BE2C (cell line): ENCODE measurements around the gene CMTR1.

Experiments
- DNase-seq: peaks from one replicate; pipeline ENCODE4 v3.0.0-alpha.2; 2020
- H3K27me3 ChIP-seq: fragments of 250-450 bp; sonication (Bioruptor Pico); 2 replicates; pipeline ENCODE4 v1.5.1; 2020; ENCODE audit warnings: mild to moderate bottlenecking
- H3K36me3 ChIP-seq: fragments of 250-450 bp; sonication (Bioruptor Pico); 2 replicates; pipeline ENCODE4 v1.5.1; 2020; ENCODE audit warnings: mild to moderate bottlenecking
- H3K4me1 ChIP-seq: fragments of 250-450 bp; sonication (Bioruptor Pico); 2 replicates; pipeline ENCODE4 v1.5.1; 2020
- H3K4me3 ChIP-seq: 2 replicates; pipeline ENCODE4 v1.5.1; 2011; ENCODE audit warnings: low read depth, low read length
- H3K9me3 ChIP-seq: fragments of 250-450 bp; sonication (Bioruptor Pico); 2 replicates; pipeline ENCODE4 v1.5.1; 2020
- TF ChIP-seq, protein P1 (sequence below): IDR thresholded peaks from 2 replicates; pipeline ENCODE4 v1.5.1; 2012; ENCODE audit warnings: mild to moderate bottlenecking, low read depth, low read length

The CMTR1 gene

GRCh38 chr6:37524025-37524969, 91.3 kb downstream of the CMTR1 start:
- Histone ChIP-seq H3K4me1 (no peaks in the 10 kb centered on the region), H3K4me3 (no peak overlapping the region), H3K27me3 (no peaks in the 10 kb centered on the region), H3K9me3 (no peaks in the 10 kb centered on the region), H3K36me3 (no peaks in the 10 kb centered on the region)
- TF ChIP-seq, protein P1, sequence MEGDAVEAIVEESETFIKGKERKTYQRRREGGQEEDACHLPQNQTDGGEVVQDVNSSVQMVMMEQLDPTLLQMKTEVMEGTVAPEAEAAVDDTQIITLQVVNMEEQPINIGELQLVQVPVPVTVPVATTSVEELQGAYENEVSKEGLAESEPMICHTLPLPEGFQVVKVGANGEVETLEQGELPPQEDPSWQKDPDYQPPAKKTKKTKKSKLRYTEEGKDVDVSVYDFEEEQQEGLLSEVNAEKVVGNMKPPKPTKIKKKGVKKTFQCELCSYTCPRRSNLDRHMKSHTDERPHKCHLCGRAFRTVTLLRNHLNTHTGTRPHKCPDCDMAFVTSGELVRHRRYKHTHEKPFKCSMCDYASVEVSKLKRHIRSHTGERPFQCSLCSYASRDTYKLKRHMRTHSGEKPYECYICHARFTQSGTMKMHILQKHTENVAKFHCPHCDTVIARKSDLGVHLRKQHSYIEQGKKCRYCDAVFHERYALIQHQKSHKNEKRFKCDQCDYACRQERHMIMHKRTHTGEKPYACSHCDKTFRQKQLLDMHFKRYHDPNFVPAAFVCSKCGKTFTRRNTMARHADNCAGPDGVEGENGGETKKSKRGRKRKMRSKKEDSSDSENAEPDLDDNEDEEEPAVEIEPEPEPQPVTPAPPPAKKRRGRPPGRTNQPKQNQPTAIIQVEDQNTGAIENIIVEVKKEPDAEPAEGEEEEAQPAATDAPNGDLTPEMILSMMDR, result no peak
- DNase-seq, result no peak

GRCh38 chr6:37524970-37525318, 91.9 kb downstream of the CMTR1 start:
- Histone ChIP-seq H3K9me3 (no peaks in the 10 kb centered on the region), H3K4me3 (no peak overlapping the region), H3K36me3 (no peaks in the 10 kb centered on the region), H3K27me3 (no peaks in the 10 kb centered on the region), H3K4me1 (no peaks in the 10 kb centered on the region)
- DNase-seq, result no peak
- TF ChIP-seq, protein P1, result no peak

- no peaks in the 10 kb centered on the region for H3K4me1 ChIP-seq
- no peak overlapping the region for H3K4me3 ChIP-seq
- no peaks in the 10 kb centered on the region for H3K36me3 ChIP-seq
- no peak for DNase-seq
- no peaks in the 10 kb centered on the region for H3K9me3 ChIP-seq
- TF ChIP-seq, protein P1, result no peak
- no peaks in the 10 kb centered on the region for H3K27me3 ChIP-seq
These were observed 92.7 kb downstream of the CMTR1 start for GRCh38 chr6:37525460-37526357.

GRCh38 chr6:37528541-37528940, 95.5 kb downstream of the CMTR1 start:
- TF ChIP-seq, protein P1, result no peak
- Histone ChIP-seq H3K36me3 (no peaks in the 10 kb centered on the region), H3K27me3 (no peaks in the 10 kb centered on the region), H3K4me3 (no peak overlapping the region), H3K4me1 (no peaks in the 10 kb centered on the region), H3K9me3 (no peaks in the 10 kb centered on the region)
- DNase-seq, result no peak

GRCh38 chr6:37530297-37530696, 97.3 kb downstream of the CMTR1 start:
- TF ChIP-seq, protein P1, result no peak
- Histone ChIP-seq H3K36me3 (no peaks in the 10 kb centered on the region), H3K4me3 (no peak overlapping the region), H3K4me1 (peaks cover 2% of the 10 kb centered on the region), H3K27me3 (no peaks in the 10 kb centered on the region), H3K9me3 (no peaks in the 10 kb centered on the region)
- DNase-seq, result no peak
